ENCODE data around the gene CABLES2. TPM values are rescaled to one million over a fixed set of nuclear protein-coding genes. Genes with fewer than 3 reads are reported as not detected.
A peak's percentile ranks its signal among the peaks of the same experiment; 100 is the strongest.

CABLES2 gene
- total RNA-seq, 1 donor from 2014 or later = 6.4 TPM

- peak; percentile 29 for TF ChIP-seq CTCF (IDR thresholded peaks at IDR 0.05)
- no peak for DNase-seq (ENCODE audit: low spot score)
- Mint-ChIP-seq H3K4me1 (ENCODE audit: low read depth) (no peaks in the 10 kb centered on the region), H3K9me3 (ENCODE audit: low read depth) (no peaks in the 10 kb centered on the region), H3K27ac (ENCODE audit: unreplicated experiment) (no peak overlapping the region), H3K36me3 (ENCODE audit: low read depth) (peaks cover 2% of the 10 kb centered on the region), H3K4me3 (ENCODE audit: unreplicated experiment) (no peak overlapping the region), H3K27me3 (ENCODE audit: low read depth) (no peaks in the 10 kb centered on the region)
Measured at GRCh38 chr20:62395311-62396242, 11.5 kb downstream of the CABLES2 start.

GRCh38 chr20:62394248-62395245 is 12.5 kb downstream of the CABLES2 start:
- no peak for DNase-seq (ENCODE audit: low spot score)
- Mint-ChIP-seq H3K36me3 (ENCODE audit: low read depth) (peaks cover 5% of the 10 kb centered on the region), H3K9me3 (ENCODE audit: low read depth) (no peaks in the 10 kb centered on the region), H3K27ac (ENCODE audit: unreplicated experiment) (no peak overlapping the region), H3K4me3 (ENCODE audit: unreplicated experiment) (no peak overlapping the region), H3K27me3 (ENCODE audit: low read depth) (no peaks in the 10 kb centered on the region), H3K4me1 (ENCODE audit: low read depth) (no peaks in the 10 kb centered on the region)
- TF ChIP-seq CTCF (IDR thresholded peaks at IDR 0.05) = no peak

GRCh38 chr20:62393830-62394229 is 13.3 kb downstream of the CABLES2 start:
- no peak for DNase-seq (ENCODE audit: low spot score)
- H3K27ac Mint-ChIP-seq (ENCODE audit: unreplicated experiment) = no peak overlapping the region
- TF ChIP-seq CTCF (IDR thresholded peaks at IDR 0.05) = no peak
- no peaks in the 10 kb centered on the region for H3K9me3 Mint-ChIP-seq (ENCODE audit: low read depth)
- H3K36me3 Mint-ChIP-seq (ENCODE audit: low read depth) = peaks cover 8% of the 10 kb centered on the region
- H3K27me3 Mint-ChIP-seq (ENCODE audit: low read depth) = no peaks in the 10 kb centered on the region
- H3K4me1 Mint-ChIP-seq (ENCODE audit: low read depth) = peaks cover 4% of the 10 kb centered on the region
- no peak overlapping the region for H3K4me3 Mint-ChIP-seq (ENCODE audit: unreplicated experiment)

GRCh38 chr20:62393335-62393665 is 13.8 kb downstream of the CABLES2 start:
- H3K27ac Mint-ChIP-seq (ENCODE audit: unreplicated experiment) = no peak overlapping the region

More at GRCh38 chr20:62393335-62393665, 13.8 kb downstream of the CABLES2 start:
- no peak for DNase-seq (ENCODE audit: low spot score)
- no peak overlapping the region for H3K4me3 Mint-ChIP-seq (ENCODE audit: unreplicated experiment)
- peaks cover 10% of the 10 kb centered on the region for H3K4me1 Mint-ChIP-seq (ENCODE audit: low read depth)
- H3K27me3 Mint-ChIP-seq (ENCODE audit: low read depth) = no peaks in the 10 kb centered on the region
- no peak for TF ChIP-seq CTCF (IDR thresholded peaks at IDR 0.05)
- no peaks in the 10 kb centered on the region for H3K9me3 Mint-ChIP-seq (ENCODE audit: low read depth)
- H3K36me3 Mint-ChIP-seq (ENCODE audit: low read depth) = peaks cover 9% of the 10 kb centered on the region
